CD4-positive, alpha-beta T cell treated with Interferon alpha-2 for 1 hour (primary cell): Measurements from ENCODE around the gene PNPLA7.
"Not testable (repeated sequence)": the region's sequence is repeated elsewhere in the genome, so short reads cannot be mapped to it uniquely, and the experiment has no call there.

Experiments used
- DNase-seq, 2 donors: peaks; one replicate each; pipeline ENCODE4 v3.0.0-alpha.2; 2020 to 2022

Gene PNPLA7

DNA sequence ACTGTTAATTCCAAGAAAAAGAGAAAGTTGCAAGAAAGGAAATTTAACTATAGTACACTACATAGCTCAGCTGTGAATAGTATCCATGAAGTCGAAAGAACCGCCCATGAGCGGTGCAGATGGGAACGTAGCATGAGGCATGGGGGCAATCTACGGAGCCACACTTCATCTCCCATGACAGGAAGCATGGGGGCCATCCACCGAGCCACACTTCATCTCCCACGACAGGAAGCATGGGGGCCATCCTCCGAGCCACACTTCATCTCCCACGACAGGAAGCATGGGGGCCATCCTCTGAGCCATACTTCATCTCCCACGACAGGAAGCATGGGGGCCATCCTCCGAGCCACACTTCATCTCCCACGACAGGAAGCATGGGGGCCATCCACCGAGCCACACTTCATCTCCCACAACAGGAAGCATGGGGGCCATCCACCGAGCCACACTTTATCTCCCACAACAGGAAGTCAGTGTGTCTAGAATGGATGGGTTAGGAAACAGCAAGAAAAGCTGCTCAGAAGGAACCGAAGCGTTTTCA, 13.5 kb downstream of the PNPLA7 start:
- DNase-seq: peak in 1 of 2 donors; percentile 20

DNA sequence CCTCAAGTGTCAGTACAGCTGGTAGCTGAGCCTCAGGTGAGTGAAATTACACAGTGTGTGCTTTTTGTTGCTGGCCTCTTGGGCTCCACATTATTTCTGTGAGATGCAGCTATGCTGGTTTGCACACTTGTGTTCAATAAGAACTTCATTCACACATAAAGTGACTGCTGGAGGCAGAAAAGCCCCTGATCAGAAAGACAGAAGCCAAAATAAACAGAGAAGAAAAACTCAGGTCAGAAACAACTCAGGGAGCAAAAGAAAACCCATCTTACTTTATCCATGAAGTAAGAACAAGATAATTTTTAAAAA, 15.1 kb downstream of the PNPLA7 start:
- DNase-seq: no peak

DNA sequence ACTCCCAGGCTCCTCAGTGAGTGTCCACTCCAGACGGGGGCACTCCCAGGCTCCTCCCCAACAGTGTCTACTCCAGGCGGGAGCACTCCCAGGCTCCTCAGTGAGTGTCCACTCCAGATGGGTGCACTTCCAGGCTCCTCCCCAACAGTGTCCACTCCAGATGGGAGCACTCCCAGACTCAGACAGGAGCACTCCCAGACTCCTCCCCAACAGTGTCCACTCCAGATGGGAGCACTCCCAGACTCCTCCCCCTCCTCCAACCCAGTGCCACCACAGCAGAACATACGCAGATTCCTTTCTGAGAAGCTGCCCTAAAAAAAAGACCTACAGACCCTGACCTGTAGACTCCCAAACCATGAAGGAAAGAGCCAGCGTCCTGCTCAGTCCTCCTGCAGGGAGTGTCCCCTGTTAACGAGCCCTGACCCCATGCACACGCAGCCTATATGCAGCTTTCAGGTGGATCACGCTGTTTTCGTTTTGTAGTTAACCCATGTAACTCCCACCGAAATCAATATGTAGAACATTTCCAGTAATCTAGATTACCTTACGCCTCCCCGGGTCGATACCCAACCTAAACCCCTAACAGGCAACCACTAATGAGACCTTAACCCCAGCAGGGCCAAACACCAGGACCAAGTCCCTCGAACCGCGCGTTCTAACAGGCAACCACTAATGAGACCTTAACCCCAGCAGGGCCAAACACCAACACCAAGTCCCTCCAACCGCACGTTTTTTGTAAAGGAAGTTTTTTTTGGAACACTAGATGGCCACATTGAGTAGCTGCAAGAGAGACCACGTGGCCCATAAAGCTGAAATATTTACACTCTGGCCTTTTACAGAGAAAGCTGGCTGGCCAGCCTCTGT, 15.7 kb downstream of the PNPLA7 start:
- peak in 1 of 2 donors; percentile 52 for DNase-seq

DNA sequence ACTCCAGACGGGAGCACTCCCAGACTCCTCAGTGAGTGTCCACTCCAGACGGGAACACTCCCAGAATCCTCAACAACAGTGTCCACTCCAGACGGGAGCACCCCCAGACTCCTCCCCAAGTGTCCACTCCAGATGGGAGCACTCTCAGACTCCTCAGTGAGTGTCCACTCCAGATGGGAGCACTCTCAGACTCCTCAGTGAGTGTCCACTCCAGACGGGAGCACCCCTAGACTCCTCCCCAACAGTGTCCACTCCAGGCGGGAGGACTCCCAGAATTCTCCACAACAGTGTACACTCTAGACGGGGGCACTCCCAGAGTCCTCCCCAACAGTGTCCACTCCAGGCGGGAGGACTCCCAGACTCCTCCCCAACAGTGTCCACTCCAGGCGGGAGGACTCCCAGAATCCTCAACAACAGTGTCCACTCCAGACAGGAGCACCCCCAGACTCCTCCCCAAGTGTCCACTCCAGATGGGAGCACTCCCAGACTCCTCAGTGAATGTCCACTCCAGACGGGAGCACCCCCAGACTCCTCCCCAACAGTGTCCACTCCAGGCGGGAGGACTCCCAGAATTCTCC, 17.2 kb downstream of the PNPLA7 start:
- DNase-seq: not testable (repeated sequence)

DNA sequence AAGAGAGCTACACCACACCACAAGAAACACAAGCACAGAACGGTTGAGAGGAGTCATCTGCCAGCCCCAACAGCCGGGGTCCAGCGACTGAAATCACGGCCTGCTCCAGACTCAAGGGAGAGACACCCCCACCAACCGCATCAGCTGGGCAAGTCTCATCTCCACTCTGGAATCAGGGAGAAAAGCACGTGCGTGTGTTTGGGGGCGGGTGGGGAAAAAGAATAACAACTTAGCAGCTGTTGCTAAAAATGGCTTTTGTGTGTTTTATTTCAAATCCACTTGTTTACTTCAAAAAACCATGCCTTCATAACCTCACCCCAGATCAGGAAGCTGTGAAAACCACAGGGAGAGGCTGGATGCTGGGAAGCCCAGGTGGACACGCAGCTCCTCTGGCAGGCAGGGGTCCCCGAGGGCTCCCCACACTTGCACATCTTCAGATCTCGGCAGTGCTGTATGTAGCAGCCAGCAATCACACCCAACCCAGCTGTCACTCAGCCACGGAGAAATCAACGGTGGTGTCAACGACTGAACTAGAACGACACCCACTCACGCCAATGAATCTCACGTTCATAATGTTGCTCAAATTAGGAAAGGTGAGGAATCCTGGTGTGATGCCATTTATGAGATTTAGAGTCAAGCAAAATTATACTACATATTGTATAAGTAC, 19.0 kb downstream of the PNPLA7 start:
- no peak for DNase-seq

DNA sequence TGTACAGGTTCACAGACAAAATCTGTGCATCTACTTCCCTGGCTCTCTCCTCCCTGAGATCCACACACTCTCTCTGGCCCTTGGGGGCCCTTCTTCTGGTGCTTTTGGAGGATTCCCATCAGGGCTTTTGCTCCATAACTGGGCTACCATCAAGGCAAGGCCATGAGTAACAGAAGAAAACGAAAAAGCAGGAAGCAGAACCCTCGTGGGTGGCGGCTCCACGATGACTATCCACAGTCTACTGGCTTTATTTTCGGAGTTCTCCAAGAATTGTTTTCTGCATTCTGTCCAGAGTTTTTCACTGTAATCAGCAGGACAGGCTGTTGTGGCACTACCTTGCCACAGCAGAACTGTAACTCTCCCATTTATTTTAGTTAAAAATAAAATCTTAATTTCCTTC, 19.9 kb downstream of the PNPLA7 start:
- no peak for DNase-seq

DNA sequence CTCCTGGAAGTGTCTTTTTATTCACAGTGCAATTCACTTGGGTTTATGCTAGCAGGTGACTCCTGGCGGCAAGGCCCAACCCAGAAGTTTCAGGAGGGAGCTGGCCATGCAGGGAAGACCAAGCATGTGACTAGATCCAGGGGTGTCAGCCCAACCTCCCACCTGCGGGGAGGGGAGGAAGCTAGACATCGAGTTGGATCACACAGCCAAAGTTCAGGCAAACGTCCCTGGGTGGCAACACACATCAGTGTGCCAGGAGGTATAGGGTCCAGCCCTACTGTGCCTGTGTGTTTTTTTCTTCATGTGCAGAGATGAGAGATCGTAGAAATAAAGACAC, 25.3 kb downstream of the PNPLA7 start:
- no peak for DNase-seq

DNA sequence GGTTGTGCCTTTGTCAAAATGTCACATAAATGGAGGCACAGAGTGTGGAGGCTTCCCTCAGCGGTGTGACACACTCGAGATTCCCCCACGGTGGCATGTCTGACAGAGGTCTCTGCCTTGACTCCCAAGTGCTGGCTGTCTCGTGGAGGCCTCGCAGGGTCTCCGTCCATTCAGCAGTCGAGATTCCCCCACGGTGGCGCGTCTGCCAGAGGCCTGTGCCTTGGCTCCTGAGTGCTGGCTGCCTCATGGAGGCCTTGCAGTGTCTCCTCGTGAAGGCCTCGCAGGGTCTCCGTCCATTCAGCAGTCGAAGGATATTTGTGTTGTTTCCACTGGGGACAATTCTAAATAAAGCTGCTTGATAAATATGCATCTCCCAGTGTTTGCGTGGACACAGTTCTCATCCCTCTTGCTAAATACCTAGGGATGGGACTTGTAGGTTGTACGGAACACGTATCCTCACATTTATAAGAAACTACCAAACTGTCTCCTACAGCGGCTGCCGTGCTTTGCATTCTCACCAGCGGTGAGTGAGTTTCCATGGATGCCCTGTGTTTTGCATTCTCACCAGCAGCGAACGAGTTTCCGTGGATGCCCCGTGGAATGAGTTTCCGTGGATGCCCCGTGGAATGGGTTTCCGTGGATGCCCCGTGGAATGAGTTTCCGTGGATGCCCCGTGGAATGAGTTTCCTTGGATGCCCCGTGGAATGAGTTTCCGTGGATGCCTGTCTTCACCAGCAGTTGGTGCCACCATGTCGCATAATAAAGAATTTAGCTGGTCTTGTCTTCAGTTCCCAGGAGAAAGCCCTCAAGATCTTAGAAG, 25.8 kb downstream of the PNPLA7 start:
- DNase-seq: no peak

DNA sequence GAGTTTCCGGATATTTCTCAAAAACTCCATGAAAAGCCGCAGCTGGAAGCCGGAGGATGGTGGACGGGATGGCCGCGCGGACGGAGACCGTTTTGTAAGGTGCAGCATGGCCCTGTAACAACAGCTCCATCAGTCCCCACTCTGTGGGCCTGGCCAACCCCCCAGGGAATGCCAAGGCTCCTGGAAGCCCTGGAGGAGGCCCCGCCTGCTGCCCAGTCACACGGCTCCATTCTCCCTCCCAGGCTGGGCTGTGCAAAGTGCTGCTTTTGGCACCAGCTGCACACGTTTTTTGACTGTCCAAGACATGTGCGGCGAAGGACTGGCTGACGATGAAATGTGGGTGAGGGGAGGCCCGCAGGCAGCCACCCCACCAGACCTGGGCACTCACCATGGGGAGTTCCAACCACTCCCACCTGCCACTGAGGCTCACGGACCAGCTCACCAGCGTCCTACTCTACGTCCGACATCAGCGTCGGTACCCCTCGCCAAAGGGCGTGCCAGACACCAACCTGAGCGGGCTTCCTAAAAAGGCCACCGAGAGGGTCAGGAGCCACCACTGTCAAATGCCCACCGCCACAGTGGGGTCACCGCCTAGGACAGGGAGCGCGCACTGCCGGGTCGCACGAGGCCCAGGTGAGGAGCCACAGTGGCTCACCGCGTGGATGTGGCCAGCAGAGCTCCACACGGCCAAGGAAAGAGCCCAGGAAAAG, 27.3 kb downstream of the PNPLA7 start:
- DNase-seq: no peak

DNA sequence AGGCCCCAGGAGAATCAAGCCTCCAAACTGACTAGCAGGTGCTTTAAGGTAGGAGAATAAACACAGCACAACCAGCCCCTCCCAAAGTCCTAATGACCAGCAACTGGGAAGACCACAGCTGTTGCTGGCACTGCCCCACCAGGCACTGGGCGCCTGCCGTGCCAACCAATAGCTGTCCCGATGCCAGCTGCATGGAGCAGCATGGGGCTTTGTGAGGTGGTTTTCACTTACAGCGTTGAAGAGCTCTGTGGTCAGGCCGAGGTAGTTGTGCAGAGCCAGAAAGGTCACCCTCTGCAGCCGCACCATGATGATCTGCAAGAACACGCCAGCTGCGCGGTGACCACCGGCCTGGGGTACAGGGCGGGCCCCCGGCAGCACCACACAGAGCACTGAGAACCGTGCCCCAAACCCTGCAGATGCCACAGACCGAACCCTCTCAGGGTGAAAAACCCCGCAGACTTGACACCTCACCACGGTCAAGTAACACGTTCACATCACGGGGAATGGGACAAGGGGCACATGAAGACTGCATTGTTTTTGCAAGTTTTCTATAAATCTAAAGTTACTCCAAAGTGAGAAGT, 28.7 kb downstream of the PNPLA7 start:
- DNase-seq: no peak

DNA sequence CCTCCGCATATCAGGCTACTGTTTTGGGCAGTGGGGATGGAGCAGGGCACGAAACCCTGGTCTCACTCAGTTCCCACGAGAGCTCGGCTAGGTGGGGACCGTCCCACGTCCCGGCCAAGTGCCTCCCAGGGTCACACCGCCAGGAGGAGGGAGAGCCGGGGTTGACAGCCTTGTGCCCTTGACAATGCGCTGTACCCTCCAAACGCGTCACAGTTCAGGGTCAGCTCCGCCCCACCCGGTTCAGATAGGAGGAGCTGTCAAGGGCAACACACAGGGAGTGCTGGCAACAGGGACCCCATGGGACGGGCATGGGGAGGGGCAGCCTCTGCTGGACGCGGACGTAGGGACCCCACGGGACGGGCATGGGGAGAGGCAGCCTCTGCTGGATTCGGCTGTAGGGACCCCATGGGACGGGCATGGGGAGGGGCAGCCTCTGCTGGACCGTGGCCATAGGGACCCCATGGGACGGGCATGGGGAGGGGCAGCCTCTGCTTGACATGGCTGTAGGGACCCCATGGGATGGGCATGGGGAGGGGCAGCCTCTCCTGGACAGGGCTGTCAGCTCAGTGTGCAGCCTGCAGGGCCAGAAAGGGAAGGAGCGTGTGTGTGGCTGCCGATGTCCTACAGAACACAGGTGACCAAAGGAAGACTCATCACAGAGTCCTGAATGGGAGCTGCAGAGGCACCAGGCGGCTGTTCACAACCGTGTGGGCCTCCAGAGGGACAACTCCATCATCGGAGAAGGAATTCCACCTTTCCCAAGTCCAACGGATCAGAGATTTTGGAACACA, 29.4 kb downstream of the PNPLA7 start:
- no peak for DNase-seq

DNA sequence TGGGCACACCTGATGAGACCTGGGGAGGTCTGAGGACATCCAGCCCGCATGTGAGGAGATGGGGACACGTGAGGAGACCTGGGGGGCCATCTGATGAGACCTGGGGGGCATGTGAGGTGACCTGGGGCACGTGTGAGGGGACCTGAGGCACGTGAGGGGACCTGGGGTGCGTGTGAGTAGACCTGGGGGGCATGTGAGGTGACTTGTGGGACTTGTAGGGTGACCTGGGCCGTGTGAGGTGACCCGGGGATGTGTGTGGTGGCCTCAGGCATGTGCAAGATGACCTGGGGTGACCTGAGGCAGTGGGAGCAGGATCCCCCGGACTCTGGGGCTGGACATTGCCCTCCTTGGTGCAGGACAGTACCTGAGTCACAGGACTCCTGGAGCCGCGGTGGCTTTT, 30.6 kb downstream of the PNPLA7 start:
- DNase-seq: no peak

DNA sequence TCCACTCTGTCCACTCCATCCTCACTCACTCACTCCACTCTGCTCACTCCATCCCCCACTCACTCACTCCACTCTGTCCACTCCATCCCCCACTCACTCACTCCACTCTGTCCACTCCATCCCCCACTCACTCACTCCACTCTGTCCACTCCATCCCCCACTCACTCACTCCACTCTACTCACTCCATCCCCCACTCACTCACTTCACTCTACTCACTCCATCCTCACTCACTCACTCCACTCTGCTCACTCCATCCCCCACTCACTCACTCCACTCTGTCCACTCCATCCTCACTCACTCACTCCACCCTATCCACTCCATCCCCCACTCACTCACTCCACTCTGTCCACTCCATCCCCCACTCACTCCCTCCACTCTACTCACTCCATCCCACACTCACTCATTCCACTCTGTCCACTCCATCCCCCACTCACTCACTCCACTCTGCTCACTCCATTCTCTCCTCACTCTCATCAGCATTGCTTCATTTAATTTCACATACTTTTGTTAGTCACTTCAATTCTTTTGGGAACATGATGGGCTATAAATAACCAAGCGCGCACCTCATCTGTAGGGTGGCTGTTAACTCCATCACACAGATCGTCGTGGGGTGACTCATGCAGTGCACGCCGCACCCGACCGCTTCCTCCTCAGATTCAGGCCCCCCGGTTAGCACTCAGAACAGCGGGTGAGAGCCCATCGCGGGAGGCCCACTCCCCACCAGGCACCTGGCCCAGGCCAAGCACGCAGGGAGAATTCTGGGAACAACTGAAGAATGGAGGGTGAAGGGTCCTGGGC, 31.3 kb downstream of the PNPLA7 start:
- DNase-seq: not testable (repeated sequence)

DNA sequence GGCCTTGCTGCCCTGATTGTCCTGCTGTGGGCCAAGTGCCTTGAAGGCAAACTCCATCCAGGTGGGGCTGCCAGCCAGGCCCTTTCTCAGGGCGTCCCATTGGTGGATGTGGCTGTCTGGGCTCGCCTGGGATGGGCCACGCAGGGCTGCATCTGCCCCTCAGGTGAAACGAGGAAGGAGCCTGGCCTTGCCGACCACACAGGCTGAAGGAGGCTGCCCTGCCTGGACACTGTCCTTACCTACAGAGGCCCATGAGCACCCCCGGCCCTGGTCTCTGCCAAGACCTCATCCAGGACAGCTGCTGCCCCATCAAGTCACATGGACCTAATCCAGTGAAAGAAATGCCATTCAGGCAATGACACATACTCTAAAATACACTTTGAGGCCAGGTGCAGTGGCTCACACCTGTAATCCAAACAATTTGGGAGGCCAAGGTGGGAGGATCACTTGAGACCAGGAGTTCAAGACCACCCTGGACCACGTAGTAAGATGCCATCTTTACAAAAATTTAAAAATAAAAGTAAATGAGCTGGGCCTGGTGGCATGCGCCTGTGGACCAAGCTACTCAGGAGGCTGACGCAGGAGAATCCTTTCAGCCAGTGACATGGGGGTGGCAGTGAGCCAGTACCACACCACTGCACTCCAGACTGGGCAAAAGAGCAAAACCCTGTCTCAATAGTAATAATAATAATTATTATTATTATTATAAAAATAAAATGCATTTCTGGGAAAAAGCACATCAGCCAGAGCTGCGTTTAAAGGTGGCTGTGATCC, 33.9 kb downstream of the PNPLA7 start:
- DNase-seq: no peak

DNA sequence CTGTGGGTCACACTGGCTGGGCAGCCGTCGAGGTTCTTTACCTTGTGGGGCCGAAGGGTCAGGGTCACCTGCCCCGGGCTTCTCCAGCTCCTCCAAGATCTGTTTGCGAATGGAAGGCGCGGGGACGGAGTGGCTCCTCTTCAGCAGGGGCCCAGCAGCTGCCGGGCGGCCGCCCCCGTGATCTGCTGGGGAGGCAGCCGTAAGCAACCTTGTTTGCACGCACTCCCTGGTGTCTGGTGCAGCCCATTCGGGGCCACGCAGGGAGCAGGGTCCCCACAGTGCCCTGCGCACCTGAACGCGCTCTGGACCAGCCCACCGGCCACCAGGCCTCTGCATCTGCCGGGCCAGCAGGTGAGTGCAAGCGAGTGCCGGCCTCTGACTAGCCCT, 34.9 kb downstream of the PNPLA7 start:
- no peak for DNase-seq

DNA sequence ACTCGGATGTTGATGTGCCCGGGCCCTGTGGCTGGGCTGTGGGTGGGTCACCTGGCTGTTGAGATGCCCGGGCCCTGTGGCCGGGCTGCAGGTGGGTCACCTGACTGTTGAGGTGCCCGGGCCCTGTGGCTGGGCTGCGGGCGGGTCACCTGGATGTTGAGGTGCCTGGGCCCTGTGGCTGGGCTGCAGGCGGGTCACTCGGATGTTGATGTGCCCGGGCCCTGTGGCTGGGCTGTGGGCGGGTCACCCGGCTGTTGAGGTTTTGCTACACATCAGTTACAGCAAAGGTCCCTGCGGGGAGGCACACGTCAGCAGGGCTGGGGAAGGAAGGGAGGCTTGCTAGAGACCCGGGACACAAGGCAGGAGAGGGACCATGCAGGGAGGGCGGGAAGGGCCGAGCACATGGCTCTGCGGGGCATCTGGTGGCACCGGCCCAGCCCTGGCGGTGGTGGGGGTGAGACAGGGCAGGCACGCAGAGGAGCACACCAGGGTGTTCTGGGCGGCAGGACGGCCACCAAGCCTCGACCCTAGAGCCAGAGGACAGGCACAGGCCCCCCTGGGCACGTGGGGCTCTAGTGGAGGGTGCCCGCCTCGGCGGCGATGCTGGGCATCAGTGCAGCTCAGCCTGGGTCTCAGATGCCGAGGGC, 35.4 kb downstream of the PNPLA7 start:
- no peak for DNase-seq

DNA sequence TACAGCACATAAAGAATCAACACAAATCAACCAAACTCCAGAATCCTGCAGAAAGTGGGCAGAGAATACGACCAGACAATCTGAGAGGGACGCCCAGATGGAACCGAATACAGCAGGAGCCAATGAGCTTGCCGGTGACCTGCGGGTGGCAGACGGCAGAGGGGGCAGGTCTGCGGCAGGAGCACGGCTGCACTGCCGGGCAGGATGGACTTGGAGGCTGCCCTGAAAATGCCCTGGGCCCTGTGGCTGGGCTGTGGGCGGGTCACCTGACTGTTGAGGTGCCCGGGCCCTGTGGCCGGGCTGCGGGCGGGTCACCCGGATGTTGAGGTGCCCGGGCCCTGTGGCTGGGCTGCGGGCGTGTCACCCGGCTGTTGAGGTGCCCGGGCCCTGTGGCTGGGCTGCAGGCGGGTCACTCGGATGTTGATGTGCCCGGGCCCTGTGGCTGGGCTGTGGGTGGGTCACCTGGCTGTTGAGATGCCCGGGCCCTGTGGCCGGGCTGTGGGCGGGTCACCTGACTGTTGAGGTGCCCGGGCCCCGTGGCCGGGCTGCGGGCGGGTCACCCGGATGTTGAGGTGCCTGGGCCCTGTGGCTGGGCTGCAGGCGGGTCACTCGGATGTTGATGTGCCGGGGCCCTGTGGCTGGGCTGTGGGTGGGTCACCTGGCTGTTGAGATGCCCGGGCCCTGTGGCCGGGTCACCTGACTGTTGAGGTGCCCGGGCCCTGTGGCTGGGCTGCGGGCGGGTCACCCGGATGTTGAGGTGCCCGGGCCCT, 36.2 kb downstream of the PNPLA7 start:
- not testable (repeated sequence) for DNase-seq

DNA sequence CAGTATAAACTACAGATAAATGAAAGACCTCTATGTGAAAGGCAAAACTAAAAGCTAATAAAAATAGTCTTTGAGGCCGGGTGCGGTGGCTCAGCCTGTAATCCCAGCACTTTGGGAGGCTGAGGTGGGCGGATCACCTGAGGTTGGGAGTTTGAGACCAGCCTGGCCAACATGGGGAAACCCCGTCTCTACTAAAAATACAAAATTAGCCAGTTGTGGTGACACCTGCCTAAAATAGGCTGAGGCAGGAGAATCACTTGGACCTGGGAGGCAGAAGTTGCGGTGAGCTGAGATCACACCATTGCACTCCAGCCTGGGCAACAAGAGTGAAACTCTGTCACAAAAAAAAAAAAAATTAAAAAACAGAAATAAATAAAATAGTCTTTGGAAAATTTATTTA, 37.1 kb downstream of the PNPLA7 start:
- not testable (repeated sequence) for DNase-seq
